HS-5 (cell line): ENCODE data around the gene IMMT.
"Not testable (repeated sequence)": the region's sequence is repeated elsewhere in the genome, so short reads cannot be mapped to it uniquely, and the experiment has no call there.

Experiments used
- DNase-seq: peaks from one replicate; pipeline ENCODE4 v3.0.0-alpha.2; 2012; ENCODE audit warnings: low read depth

The IMMT gene

GRCh38 chr2:86226070-86226469, 30.8 kb upstream of the IMMT start:
- no peak for DNase-seq

GRCh38 chr2:86225581-86225980, 30.3 kb upstream of the IMMT start:
- no peak for DNase-seq

- no peak for DNase-seq
These were observed 29.5 kb upstream of the IMMT start for GRCh38 chr2:86224645-86225355.

GRCh38 chr2:86223927-86224560, 28.8 kb upstream of the IMMT start:
- DNase-seq: no peak

- peak; percentile 29 for DNase-seq
These were observed 28.1 kb upstream of the IMMT start for GRCh38 chr2:86223140-86223926.

GRCh38 chr2:86221066-86221684, 25.9 kb upstream of the IMMT start:
- DNase-seq: no peak

GRCh38 chr2:86219896-86220295, 24.6 kb upstream of the IMMT start:
- no peak for DNase-seq

- DNase-seq: no peak
These were observed 22.9 kb upstream of the IMMT start for GRCh38 chr2:86218124-86218523.

GRCh38 chr2:86216575-86217555, 21.6 kb upstream of the IMMT start:
- DNase-seq: peak; percentile 33

- DNase-seq: no peak
These were observed 19.2 kb upstream of the IMMT start for GRCh38 chr2:86214503-86214832.

GRCh38 chr2:86213699-86214502, 18.6 kb upstream of the IMMT start:
- DNase-seq: no peak

GRCh38 chr2:86213056-86213455, 17.8 kb upstream of the IMMT start:
- no peak for DNase-seq

- DNase-seq: no peak
These were observed 16.5 kb upstream of the IMMT start for GRCh38 chr2:86211796-86212188.

GRCh38 chr2:86211033-86211795, 16.0 kb upstream of the IMMT start:
- no peak for DNase-seq

- DNase-seq: no peak
These were observed 9.2 kb upstream of the IMMT start for GRCh38 chr2:86204458-86204857.

- no peak for DNase-seq
These were observed 8.4 kb upstream of the IMMT start for GRCh38 chr2:86203614-86204013.

- DNase-seq: no peak
These were observed 7.4 kb upstream of the IMMT start for GRCh38 chr2:86202702-86203101.

- no peak for DNase-seq
These were observed 7.1 kb upstream of the IMMT start for GRCh38 chr2:86202336-86202692.

- DNase-seq: no peak
These were observed 6.5 kb upstream of the IMMT start for GRCh38 chr2:86201671-86202335.

- not testable (repeated sequence) for DNase-seq
These were observed 5.3 kb upstream of the IMMT start for GRCh38 chr2:86200564-86200963.
